HG02623 (cell line): Measurements from ENCODE around the gene SMURF1.
A peak's percentile ranks its signal among the peaks of the same experiment; 100 is the strongest.
"Not testable (repeated sequence)": the region's sequence is repeated elsewhere in the genome, so short reads cannot be mapped to it uniquely, and the experiment has no call there.

Experiments
- ATAC-seq: cut with Tn5 transposase; IDR thresholded peaks from one replicate; pipeline ENCODE4 v1.9.1; 2021; ENCODE audit warnings: moderate library complexity; ENCODE audit not compliant: unreplicated experiment

The SMURF1 gene

GRCh38 chr7:99122762-99123161 is 21.1 kb downstream of the SMURF1 start:
- no peak for ATAC-seq

GRCh38 chr7:99121496-99122021 is 22.3 kb downstream of the SMURF1 start:
- ATAC-seq: no peak

- ATAC-seq: no peak
These were observed 23.0 kb downstream of the SMURF1 start for GRCh38 chr7:99120916-99121315.

- ATAC-seq: no peak
These were observed 23.4 kb downstream of the SMURF1 start for GRCh38 chr7:99120501-99120900.

GRCh38 chr7:99118077-99118476 is 25.8 kb downstream of the SMURF1 start:
- no peak for ATAC-seq

GRCh38 chr7:99116144-99116543 is 27.8 kb downstream of the SMURF1 start:
- no peak for ATAC-seq

GRCh38 chr7:99115379-99115778 is 28.5 kb downstream of the SMURF1 start:
- no peak for ATAC-seq

- ATAC-seq: no peak
These were observed 30.9 kb downstream of the SMURF1 start for GRCh38 chr7:99112979-99113378.

- peak; percentile 67 for ATAC-seq
These were observed 31.8 kb downstream of the SMURF1 start for GRCh38 chr7:99112097-99112496.

GRCh38 chr7:99111591-99111990 is 32.3 kb downstream of the SMURF1 start:
- ATAC-seq: no peak

GRCh38 chr7:99109108-99110051 is 34.5 kb downstream of the SMURF1 start:
- no peak for ATAC-seq

- ATAC-seq: no peak
These were observed 35.3 kb downstream of the SMURF1 start for GRCh38 chr7:99108613-99109012.

- no peak for ATAC-seq
These were observed 37.1 kb downstream of the SMURF1 start for GRCh38 chr7:99106821-99107241.

GRCh38 chr7:99106411-99106810 is 37.5 kb downstream of the SMURF1 start:
- ATAC-seq: no peak

- ATAC-seq: no peak
These were observed 38.2 kb downstream of the SMURF1 start for GRCh38 chr7:99105756-99106155.

- no peak for ATAC-seq
These were observed 39.3 kb downstream of the SMURF1 start for GRCh38 chr7:99104631-99105030.

GRCh38 chr7:99103836-99104235 is 40.1 kb downstream of the SMURF1 start:
- ATAC-seq: not testable (repeated sequence)

- ATAC-seq: no peak
These were observed 40.9 kb downstream of the SMURF1 start for GRCh38 chr7:99102809-99103690.

- ATAC-seq: no peak
These were observed 41.5 kb downstream of the SMURF1 start for GRCh38 chr7:99102361-99102760.

GRCh38 chr7:99101516-99101915 is 42.4 kb downstream of the SMURF1 start:
- ATAC-seq: not testable (repeated sequence)

GRCh38 chr7:99099499-99100077 is 44.3 kb downstream of the SMURF1 start:
- ATAC-seq: no peak
